Ovary (tissue), 9 donors: ENCODE results near the gene TTC28. TPM values are rescaled to one million over a fixed set of nuclear protein-coding genes. Genes with fewer than 3 reads are reported as not detected.

Experiments used
- DNase-seq, 5 donors: peaks; one replicate each; pipeline ENCODE4 v3.0.0-alpha.2; 2019 to 2020
- H3K27ac ChIP-seq, 2 donors: fragments of 200-600 bp; one replicate each; pipeline versions ENCODE4 v1.5.1 to v1.8.0; 2019 to 2022
- H3K27me3 ChIP-seq: fragments of 200-600 bp; one replicate; pipeline ENCODE4 v1.8.0; 2022
- H3K36me3 ChIP-seq: fragments of 200-600 bp; sonication (generic); one replicate; pipeline ENCODE4 v1.5.1; 2019
- H3K4me1 ChIP-seq: one replicate; pipeline ENCODE4 v1.8.1; 2013; ENCODE audit warnings: mild to moderate bottlenecking, moderate library complexity; ENCODE audit not compliant: insufficient read depth
- H3K4me3 ChIP-seq: fragments of 200-600 bp; sonication (generic); one replicate; pipeline ENCODE4 v1.5.1; 2017
- H3K9me3 ChIP-seq, 2 donors: fragments of 200-600 bp in 1 of 2; sonication (generic) in 1 of 2; one replicate each; pipeline versions ENCODE4 v1.5.1 to v1.8.1; 2013 to 2019; ENCODE audit warnings: mild to moderate bottlenecking in 1 of 2, moderate library complexity in 1 of 2
- CTCF ChIP-seq, 3 donors: fragments of 450-650 bp in 2 of 3; fragments of 200-600 bp in 1 of 3; IDR thresholded peaks; one replicate each; pipeline versions ENCODE4 v1.5.1 to v1.8.0; 2016 to 2022; ENCODE audit warnings: antibody characterized with exemption in 3 of 3, mild to moderate bottlenecking in 1 of 3
- EP300 ChIP-seq: sonication (generic); formaldehyde crosslinking; IDR thresholded peaks from one replicate; pipeline ENCODE4 v1.6.1; 2017; ENCODE audit warnings: antibody characterized with exemption
- POLR2A ChIP-seq: fragments of 450-650 bp; IDR thresholded peaks from one replicate; pipeline ENCODE4 v1.6.1; 2017; ENCODE audit warnings: antibody characterized with exemption, mild to moderate bottlenecking, moderate library complexity
- WGBS, 3 donors: extraction: QIAGEN DNeasy Blood & Tissue Kit in 1 of 3; methylation state at CpG; one replicate each; pipeline versions ENCODE4 v1.1.5 to v1.1.7; 2013 to 2017; 5-methylcytosine and 5-hydroxymethylcytosine counted together
- intact Hi-C, 4 donors: fragments of 100-400 bp; cut with DNase I; formaldehyde crosslinking; loops; one replicate each; pipeline versions ENCODE4 v1.11.0 to v1.15.1; 2022 to 2023
- polyA plus RNA-seq, 2 donors: library from polyadenylated mRNA; stranded (reverse); fragments of 200-250 nt in 1 of 2; fragments of 350-450 nt in 1 of 2; fragmentation: Illumina TruSeq in 1 of 2; extraction: RNeasy Lipid Tissue Mini Kit (QIAGEN cat#74804) in 1 of 2; gene quantifications; one replicate each; pipeline ENCODE4 v1.2.3, GENCODE V29; 2013 to 2014
- total RNA-seq, 7 donors: library from RNA; depleted of rRNA in 2 of 7; stranded (reverse); fragments of >200 nt in 2 of 7; fragmentation: NEBNext Ultra II Directional in 3 of 7; extraction: Animal tissue kit (Norgen Biotek cat#: 25700) in 3 of 7; gene quantifications; one replicate each; pipeline versions ENCODE4 v1.1.0 to v1.2.4, GENCODE V29; 2016 to 2023
- donor health status: DM: no; HTN: no; CAD: no; lungs with moderate emphysema.
- donor health status: DM: no; HTN: no; CAD: no.
- donor health status: Bipolar disorder and iron deficiency.
- donor health status: DM: yes; HTN: yes; CAD: no.
- donor health status: DM: no; HTN: no; CAD: no.
- donor health status: DM: yes; HTN: yes; CAD: no.

Gene TTC28
- total and polyA plus RNA-seq, 9 donors: 16.7 to 127 (median 72.9) TPM

- TF ChIP-seq EP300 (no peak), POLR2A (no peak), CTCF (IDR thresholded peaks at IDR 0.05) (no peak)
- intact Hi-C loops: no loop called here
- 55 to 72% (median 71%) methylated on average over 3 of the region's 3 CpGs for WGBS, 3 donors
Measured at GRCh38 chr22:28243539-28243938, 436.1 kb downstream of the TTC28 start.

GRCh38 chr22:28241656-28242290 lies 437.9 kb downstream of the TTC28 start:
- Histone ChIP-seq H3K27me3 (no peaks in the 10 kb centered on the region), H3K9me3 (no peaks in the 10 kb centered on the region), H3K4me1 (peaks cover 7% of the 10 kb centered on the region), H3K36me3 (no peaks in the 10 kb centered on the region), H3K27ac (no peak overlapping the region), H3K4me3 (no peak overlapping the region)
- DNase-seq: no peak
- TF ChIP-seq CTCF (IDR thresholded peaks at IDR 0.05) (no peak), POLR2A (no peak), EP300 (no peak)
- intact Hi-C loops: no loop called here
- 90 to 93% (median 91%) methylated on average over 5 of the region's 5 CpGs for WGBS, 3 donors

More at GRCh38 chr22:28243539-28243938, 436.1 kb downstream of the TTC28 start:
- Histone ChIP-seq H3K27me3 (no peaks in the 10 kb centered on the region), H3K4me3 (no peak overlapping the region), H3K36me3 (no peaks in the 10 kb centered on the region), H3K9me3 (no peaks in the 10 kb centered on the region), H3K4me1 (peaks cover 7% of the 10 kb centered on the region), H3K27ac (no peak overlapping the region)
- DNase-seq: no peak

- DNase-seq: no peak
- no peak overlapping the region for H3K4me3 ChIP-seq
- TF ChIP-seq CTCF (IDR thresholded peaks at IDR 0.05) (no peak), POLR2A (no peak), EP300 (no peak)
- peaks cover 7% of the 10 kb centered on the region for H3K4me1 ChIP-seq
- H3K9me3 ChIP-seq: no peaks in the 10 kb centered on the region
- H3K36me3 ChIP-seq: no peaks in the 10 kb centered on the region
- H3K27me3 ChIP-seq: no peaks in the 10 kb centered on the region
- H3K27ac ChIP-seq: no peak overlapping the region
- intact Hi-C loops: loop anchor here in 1 of 4 donors (5.0 kb wide), 1 partner anchor 1797 kb away; no protein-coding TSS in a partner anchor
Measured at GRCh38 chr22:28239941-28240340, 439.7 kb downstream of the TTC28 start.

- no peak overlapping the region for H3K4me3 ChIP-seq
- no peaks in the 10 kb centered on the region for H3K36me3 ChIP-seq
- H3K27me3 ChIP-seq: no peaks in the 10 kb centered on the region
- TF ChIP-seq POLR2A: no peak
- TF ChIP-seq EP300: no peak
- no peak for TF ChIP-seq CTCF (IDR thresholded peaks at IDR 0.05)
- 59 to 78% (median 66%) methylated on average over 2 of the region's 2 CpGs for WGBS, 3 donors
- H3K27ac ChIP-seq: no peak overlapping the region
- no peaks in the 10 kb centered on the region for H3K4me1 ChIP-seq
- no peaks in the 10 kb centered on the region for H3K9me3 ChIP-seq
- no peak for DNase-seq
- intact Hi-C loops: loop anchor here in 1 of 4 donors (5.0 kb wide), 1 partner anchor 1800 kb away; no protein-coding TSS in a partner anchor
Measured at GRCh38 chr22:28237783-28238182, 441.9 kb downstream of the TTC28 start.
